ENCODE measurements around the gene STKLD1.

STKLD1 gene

DNA sequence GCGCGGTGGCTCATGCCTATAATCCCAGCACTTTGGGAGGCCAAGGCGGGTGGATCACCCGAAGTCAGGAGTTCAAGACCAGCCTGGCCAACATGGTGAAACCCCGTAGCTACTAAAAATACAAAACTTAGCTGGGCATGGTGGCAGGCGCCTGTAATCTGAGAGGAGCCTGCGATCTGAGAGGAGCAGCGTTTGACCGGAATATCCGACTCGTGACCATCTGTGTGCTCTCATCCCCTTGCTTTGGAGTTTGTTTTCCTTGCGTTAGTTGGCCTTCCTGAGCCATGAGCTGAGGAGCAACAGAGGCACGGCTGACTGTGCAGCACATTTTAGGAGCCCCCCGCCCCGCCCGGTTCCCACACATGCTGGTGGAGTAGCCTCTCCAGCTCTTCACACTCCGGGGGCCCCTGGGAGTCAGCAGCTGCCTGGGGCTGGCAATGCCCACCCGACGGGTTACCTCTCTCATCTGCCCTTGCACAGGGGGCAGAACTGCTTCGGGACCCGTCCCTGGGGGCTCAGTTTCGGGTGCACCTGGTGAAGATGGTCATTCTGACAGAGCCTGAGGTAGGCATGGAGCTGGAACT is 49.0 kb downstream of the STKLD1 start:
- Histone ChIP-seq H3K79me2 (ENCODE audit: insufficient read depth, low read depth) (no peaks in the 10 kb centered on the region), H4K20me1 (ENCODE audit: insufficient read depth) (no peaks in the 10 kb centered on the region), H3K4me1 (ENCODE audit: low read depth, poor library complexity, severe bottlenecking) (peaks cover 4% of the 10 kb centered on the region), H3K27me3 (ENCODE audit: insufficient read depth, low read depth) (peaks cover 69% of the 10 kb centered on the region), H3K4me2 (no peak overlapping the region), H2AFZ (ENCODE audit: low read depth) (no peak overlapping the region), H3K4me3 (IDR thresholded peaks at IDR 0.05; ENCODE audit: insufficient read depth, low read depth, low read length) (no peak overlapping the region), H3K36me3 (ENCODE audit: insufficient read depth) (no peaks in the 10 kb centered on the region), H3K9ac (no peak overlapping the region), H3K27ac (no peak overlapping the region)
- TF ChIP-seq, protein P1, sequence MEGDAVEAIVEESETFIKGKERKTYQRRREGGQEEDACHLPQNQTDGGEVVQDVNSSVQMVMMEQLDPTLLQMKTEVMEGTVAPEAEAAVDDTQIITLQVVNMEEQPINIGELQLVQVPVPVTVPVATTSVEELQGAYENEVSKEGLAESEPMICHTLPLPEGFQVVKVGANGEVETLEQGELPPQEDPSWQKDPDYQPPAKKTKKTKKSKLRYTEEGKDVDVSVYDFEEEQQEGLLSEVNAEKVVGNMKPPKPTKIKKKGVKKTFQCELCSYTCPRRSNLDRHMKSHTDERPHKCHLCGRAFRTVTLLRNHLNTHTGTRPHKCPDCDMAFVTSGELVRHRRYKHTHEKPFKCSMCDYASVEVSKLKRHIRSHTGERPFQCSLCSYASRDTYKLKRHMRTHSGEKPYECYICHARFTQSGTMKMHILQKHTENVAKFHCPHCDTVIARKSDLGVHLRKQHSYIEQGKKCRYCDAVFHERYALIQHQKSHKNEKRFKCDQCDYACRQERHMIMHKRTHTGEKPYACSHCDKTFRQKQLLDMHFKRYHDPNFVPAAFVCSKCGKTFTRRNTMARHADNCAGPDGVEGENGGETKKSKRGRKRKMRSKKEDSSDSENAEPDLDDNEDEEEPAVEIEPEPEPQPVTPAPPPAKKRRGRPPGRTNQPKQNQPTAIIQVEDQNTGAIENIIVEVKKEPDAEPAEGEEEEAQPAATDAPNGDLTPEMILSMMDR (conservative IDR thresholded peaks at IDR 0.05; ENCODE audit: low read depth, low read length), result no peak

DNA sequence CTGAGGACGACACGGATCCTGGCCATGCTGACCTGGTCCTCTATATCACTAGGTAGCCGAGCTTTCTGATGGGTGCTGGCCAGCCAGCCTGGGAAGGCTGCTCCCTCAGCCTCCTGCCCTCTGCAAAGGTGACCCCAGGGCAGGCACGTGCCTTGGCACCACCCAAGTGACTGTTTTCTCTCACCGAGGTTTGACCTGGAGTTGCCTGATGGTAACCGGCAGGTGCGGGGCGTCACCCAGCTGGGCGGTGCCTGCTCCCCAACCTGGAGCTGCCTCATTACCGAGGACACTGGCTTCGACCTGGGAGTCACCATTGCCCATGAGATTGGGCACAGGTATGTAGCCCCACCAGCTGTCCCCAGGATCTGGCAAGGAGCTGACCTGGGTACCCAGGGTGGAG is 49.8 kb downstream of the STKLD1 start:
- H3K4me1 ChIP-seq (ENCODE audit: low read depth, poor library complexity, severe bottlenecking), result no peaks in the 10 kb centered on the region
- no peak overlapping the region for H3K27ac ChIP-seq
- no peak overlapping the region for H3K4me3 ChIP-seq (IDR thresholded peaks at IDR 0.05; ENCODE audit: insufficient read depth, low read depth, low read length)
- peaks cover 76% of the 10 kb centered on the region for H3K27me3 ChIP-seq (ENCODE audit: insufficient read depth, low read depth)
- no peaks in the 10 kb centered on the region for H4K20me1 ChIP-seq (ENCODE audit: insufficient read depth)
- TF ChIP-seq, protein P1 (conservative IDR thresholded peaks at IDR 0.05; ENCODE audit: low read depth, low read length), result no peak
- H3K36me3 ChIP-seq (ENCODE audit: insufficient read depth), result no peaks in the 10 kb centered on the region
- H3K79me2 ChIP-seq (ENCODE audit: insufficient read depth, low read depth), result no peaks in the 10 kb centered on the region
- no peak overlapping the region for H2AFZ ChIP-seq (ENCODE audit: low read depth)
- H3K9ac ChIP-seq, result no peak overlapping the region
- no peak overlapping the region for H3K4me2 ChIP-seq

- Histone ChIP-seq H4K20me1 (ENCODE audit: insufficient read depth) (no peaks in the 10 kb centered on the region), H3K4me1 (ENCODE audit: low read depth, poor library complexity, severe bottlenecking) (no peaks in the 10 kb centered on the region), H3K27me3 (ENCODE audit: insufficient read depth, low read depth) (peaks cover 77% of the 10 kb centered on the region), H3K79me2 (ENCODE audit: insufficient read depth, low read depth) (no peaks in the 10 kb centered on the region), H2AFZ (ENCODE audit: low read depth) (no peak overlapping the region), H3K4me3 (IDR thresholded peaks at IDR 0.05; ENCODE audit: insufficient read depth, low read depth, low read length) (no peak overlapping the region), H3K36me3 (ENCODE audit: insufficient read depth) (no peaks in the 10 kb centered on the region), H3K27ac (no peak overlapping the region), H3K9ac (no peak overlapping the region), H3K4me2 (no peak overlapping the region)
- TF ChIP-seq, protein P1 (conservative IDR thresholded peaks at IDR 0.05; ENCODE audit: low read depth, low read length), result no peak
Observed at GRCh38 chr9:133427658-133428348, 51.6 kb downstream of the STKLD1 start.

- no peak overlapping the region for H3K4me3 ChIP-seq (IDR thresholded peaks at IDR 0.05; ENCODE audit: insufficient read depth, low read depth, low read length)
- H3K9ac ChIP-seq, result no peak overlapping the region
- no peak overlapping the region for H3K4me2 ChIP-seq
- no peak overlapping the region for H2AFZ ChIP-seq (ENCODE audit: low read depth)
- no peaks in the 10 kb centered on the region for H3K36me3 ChIP-seq (ENCODE audit: insufficient read depth)
- TF ChIP-seq, protein P1 (conservative IDR thresholded peaks at IDR 0.05; ENCODE audit: low read depth, low read length), result no peak
- H3K4me1 ChIP-seq (ENCODE audit: low read depth, poor library complexity, severe bottlenecking), result no peaks in the 10 kb centered on the region
- H3K27me3 ChIP-seq (ENCODE audit: insufficient read depth, low read depth), result peaks cover 69% of the 10 kb centered on the region
- H4K20me1 ChIP-seq (ENCODE audit: insufficient read depth), result no peaks in the 10 kb centered on the region
- H3K27ac ChIP-seq, result no peak overlapping the region
- no peaks in the 10 kb centered on the region for H3K79me2 ChIP-seq (ENCODE audit: insufficient read depth, low read depth)
Observed at GRCh38 chr9:133428617-133429101, 52.5 kb downstream of the STKLD1 start.
